NCI-H187 (cell line): ENCODE data around the gene DDOST.
"Not testable (repeated sequence)": the region's sequence is repeated elsewhere in the genome, so short reads cannot be mapped to it uniquely, and the experiment has no call there.

Source experiments
- DNase-seq, 2 experiments: peaks; one replicate each; lab custom pipeline; 2025; lab: John Stamatoyannopoulos, UW

The DDOST gene

DNA sequence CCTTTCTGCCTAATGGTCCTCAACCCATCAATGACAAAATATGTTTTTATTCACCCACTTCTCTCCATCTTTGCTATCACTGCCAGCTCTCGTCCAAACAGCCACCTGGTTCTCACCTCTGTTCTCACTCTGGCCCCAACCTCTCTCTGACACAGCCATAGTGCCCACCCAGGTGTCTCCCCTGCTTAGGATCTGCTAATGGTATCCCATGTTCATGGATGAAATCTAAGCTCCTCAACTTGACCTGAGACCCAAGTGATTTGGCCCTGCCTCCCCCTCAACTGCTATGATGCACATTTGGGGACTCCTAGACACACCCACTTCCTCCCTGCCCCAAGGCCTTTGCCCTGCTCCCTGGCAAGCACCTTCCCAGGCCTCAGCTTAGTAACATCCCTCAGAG lies 30.7 kb upstream of the DDOST start:
- no peak for DNase-seq

DNA sequence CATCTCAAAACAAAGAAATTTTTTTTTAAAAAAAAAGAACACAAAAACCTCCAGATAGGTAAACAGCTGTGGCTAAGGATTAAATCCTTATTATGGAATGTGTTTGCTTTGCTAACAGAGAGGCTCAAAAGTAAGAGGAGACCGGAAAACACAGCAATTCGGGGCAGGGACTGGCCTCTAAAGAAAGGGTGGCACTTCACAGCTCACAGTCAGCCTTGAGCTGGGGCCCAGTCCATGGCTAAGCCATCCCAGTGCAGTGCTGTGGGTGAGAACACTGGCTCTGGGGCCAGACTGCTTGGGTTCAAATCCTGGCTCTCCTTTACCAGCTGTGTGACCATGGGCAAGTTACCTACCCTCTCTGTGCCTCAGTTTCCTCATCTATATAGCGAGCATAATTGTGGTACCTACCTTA lies 28.5 kb upstream of the DDOST start:
- no peak for DNase-seq

- no peak for DNase-seq
Measured at GRCh38 chr1:20686883-20687725, 25.9 kb upstream of the DDOST start.

GRCh38 chr1:20685741-20686140 lies 24.6 kb upstream of the DDOST start:
- no peak for DNase-seq

DNA sequence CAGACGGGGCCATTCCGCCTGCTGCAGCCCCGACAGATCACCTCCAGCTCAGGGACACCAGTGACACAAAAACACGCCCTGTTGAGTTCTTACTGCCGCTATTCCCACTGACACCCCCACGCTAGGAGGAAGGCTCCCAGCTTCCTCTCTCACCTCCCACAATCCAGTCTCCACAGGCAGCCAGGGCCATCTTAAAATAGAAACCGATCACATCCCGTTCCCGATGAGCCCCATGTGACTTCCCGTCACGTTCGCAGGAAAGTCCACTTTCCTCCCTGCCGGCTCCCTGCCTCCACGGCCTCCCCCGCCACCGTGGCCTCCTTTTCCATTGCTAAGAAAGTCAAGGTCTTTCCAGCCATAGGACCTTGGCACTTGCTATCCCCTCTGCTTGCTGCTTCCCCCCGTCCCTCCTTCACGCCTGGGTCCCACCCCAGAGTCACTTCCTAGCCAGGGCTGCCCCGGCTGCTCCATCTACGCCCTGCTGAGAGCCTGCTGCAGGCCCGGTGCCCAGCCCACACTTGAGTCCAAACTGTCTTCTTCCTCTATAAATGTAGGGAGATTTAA lies 24.0 kb upstream of the DDOST start:
- no peak for DNase-seq

DNA sequence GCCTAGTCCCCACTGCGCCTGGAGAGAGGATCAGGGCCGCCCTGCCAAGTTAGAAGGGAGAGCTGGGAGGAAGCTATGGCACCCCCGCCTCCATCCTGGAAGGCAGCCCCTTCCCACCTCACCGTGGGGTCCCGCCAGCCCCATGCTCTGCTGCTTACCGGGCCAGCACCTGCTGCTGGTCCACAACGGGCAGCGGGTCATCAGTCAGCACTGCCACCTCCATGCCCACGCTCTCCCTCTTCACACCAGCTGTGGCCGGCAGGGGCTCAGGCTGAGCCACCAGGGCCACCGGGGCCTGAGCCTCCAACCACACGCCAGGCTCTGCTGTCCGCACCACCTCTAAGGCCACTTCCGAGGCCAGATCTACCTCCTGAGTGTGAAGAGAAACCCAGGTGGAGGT lies 23.5 kb upstream of the DDOST start:
- no peak for DNase-seq

- no peak for DNase-seq
Measured at GRCh38 chr1:20684050-20684620, 23.0 kb upstream of the DDOST start.

DNA sequence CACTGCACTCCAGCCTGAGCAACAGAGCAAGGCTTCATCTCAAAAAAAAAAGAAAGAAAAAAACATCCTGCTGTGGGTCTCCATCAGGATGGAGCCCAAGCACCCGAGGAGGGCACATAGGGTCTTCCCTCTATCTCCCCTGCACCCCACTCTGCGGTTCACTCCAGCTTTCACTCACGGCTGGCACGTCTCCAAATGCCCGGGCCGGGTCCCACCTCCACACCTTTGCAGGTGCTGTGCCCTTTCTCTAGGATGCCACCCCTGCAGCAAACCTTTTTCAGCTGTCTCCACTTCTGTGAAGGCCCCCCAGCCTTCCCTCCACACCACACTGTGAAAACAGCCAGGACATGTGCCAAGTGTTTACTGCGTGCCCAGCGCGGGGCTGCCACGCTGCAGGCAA lies 22.4 kb upstream of the DDOST start:
- DNase-seq = no peak

DNA sequence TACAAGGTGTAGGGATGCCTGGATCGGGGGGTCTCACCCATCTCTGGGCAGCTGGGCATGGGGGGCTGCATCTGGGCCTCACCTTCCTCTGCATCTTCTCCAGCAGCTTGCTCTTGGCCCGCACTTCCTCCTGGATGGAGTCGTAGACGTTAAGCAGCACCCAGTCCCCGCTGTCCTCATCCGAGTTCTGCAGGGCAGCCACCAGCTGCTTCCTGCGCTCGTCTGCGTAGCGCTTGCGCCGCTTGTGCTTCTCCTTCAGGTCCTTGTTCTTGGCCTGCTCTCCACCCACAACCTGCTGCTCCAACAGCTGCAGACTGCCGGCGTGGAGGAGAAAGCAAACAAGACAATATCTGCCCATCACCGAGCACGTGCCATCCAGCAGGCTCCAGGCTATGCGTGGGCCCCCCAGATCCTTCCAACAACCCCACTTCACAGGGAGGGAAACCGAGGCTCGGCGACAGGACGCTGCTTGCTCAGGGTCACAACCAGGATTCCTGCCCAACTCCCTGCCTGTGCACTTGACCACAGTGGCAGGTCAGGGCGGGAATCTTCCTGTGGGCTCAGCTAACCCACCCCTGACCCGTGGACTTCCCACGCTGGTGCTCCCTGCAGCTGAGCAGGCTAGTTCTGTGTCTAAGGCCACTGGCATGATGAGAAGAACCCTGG lies 21.5 kb upstream of the DDOST start:
- no peak for DNase-seq

DNA sequence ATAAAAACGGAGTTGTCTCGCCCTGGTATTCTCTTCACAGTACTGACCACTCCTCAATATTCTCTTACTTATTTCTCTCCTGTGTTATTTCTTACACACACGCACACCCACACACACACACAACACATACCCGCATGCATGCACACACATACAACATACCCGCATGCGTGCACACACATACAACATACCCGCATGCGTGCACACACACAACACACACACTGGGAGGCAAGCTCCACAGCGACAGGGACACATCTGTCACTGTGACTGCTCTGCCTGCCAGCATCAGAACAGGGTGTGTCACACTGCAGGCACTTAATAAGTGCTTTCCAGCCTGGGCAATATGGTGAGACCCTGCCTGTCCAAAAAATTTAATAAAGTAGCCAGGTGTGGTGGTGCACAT lies 20.8 kb upstream of the DDOST start:
- DNase-seq = no peak

GRCh38 chr1:20680269-20680668 lies 19.1 kb upstream of the DDOST start:
- no peak for DNase-seq

- no peak for DNase-seq
Measured at GRCh38 chr1:20678599-20678998, 17.4 kb upstream of the DDOST start.

DNA sequence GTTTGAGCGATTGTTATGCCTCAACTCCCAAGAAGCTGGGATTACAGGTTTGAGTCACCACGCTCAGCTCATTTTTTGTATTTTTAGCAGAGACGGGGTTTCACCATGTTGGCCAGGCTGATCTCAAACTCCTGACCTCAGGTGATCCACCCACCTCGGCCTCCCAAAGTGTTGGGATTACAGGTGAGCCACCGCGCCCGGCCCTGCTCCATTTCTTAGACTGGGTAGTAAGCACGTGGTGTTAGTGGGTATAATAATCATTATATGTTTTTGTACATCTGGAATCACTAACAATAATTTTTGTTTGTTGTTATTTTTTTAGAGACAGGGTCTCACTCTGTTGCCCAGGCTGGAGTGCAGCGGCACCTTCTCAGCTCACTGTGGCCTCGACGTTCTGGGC lies 12.5 kb upstream of the DDOST start:
- not testable (repeated sequence) for DNase-seq

DNA sequence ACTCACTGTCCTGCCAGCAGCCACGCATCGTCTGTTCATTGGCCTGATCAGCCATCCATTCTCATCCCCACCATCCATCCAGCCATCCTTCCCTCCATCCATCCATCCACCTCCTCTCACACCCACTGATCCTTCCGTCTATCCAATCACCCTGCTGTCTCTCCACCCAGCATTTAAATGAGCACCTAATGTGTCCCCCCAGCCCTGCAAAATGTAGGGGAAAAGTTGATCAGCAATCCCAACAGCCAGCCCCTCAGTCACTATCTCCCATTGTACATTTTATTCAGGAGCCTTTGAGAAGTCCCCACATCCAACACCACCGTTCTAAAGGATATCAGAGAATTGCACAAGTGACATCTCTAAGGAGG lies 11.1 kb upstream of the DDOST start:
- DNase-seq = no peak

DNA sequence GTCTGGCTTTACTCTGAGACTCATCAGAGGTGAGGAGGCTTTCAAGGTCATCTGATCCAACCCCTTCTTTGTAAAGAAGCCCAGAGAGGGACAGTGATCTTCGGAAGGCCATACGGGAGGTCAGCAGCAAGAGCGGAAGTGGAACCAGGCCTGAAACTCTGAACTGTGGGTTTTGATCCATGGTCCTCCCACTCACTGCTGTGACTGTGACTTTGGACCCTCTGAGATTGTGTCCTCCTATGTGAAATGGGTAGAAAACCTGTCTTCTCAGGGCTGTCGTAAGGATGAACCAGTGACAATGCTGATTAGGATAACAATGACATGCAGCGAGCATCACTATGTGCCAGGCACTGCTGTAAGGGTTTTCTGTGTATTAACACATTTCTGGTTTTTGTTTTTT lies 9.8 kb upstream of the DDOST start:
- no peak for DNase-seq

GRCh38 chr1:20668581-20668980 lies 7.4 kb upstream of the DDOST start:
- no peak for DNase-seq

DNA sequence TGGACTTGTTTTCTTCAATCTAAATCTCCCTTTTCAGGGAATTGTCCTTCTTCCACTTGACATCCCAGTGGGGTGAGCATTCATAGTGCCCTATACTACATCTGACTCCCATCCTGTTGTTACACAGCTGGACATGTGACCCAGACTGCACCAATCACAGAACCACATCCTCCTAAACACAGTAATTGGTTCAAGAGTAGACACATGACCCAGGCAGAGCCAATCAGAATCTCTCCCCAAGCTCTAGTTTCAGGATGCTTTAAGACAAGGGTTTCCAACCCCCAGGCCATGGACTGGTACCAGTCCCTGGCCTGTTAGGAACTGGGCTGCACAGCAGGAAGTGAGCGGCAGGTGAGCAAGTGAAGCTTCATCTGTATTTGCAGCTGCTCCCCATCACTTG lies 5.6 kb upstream of the DDOST start:
- no peak for DNase-seq

- DNase-seq = no peak
Measured at GRCh38 chr1:20666146-20666545, 5.0 kb upstream of the DDOST start.

- no peak for DNase-seq
Measured at GRCh38 chr1:20665726-20666125, 4.6 kb upstream of the DDOST start.

DNA sequence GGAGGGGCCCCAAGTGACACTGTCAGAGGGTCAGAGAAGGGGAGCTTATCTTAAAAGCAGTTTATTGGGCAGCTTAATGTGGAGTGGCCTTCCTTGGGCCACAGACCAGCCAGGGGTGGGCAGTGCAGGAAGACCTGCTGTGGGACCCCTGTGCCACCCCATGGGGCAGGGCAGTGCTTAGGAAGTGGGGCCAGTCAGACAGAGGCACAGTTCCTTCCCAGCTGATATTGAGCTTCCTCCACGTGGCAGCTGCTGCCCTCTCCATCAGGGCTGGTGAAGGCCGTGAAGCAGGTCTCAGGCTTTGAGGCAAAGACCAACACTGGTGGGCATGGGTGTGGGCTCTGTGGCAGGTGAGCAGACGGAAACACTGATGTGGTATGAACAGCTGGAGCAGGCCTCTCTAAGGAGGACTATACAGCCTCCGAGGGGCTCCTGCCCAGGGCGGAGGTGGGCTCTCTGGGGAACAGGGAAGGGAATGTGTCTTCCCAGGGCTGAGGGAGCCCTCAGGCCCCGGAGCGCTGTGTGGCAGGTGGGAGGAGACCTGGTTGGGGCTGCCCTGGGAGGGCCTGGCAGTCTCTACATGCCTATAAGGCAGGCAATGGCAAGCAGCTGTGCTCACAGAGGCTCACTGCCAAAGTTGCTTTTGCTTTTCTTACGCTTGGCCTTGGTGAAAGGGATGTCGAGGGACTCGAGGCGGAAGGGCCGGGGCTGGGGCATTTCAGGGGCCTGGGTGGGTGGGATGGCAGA lies 3.0 kb upstream of the DDOST start:
- DNase-seq = no peak

GRCh38 chr1:20663365-20663764 lies 2.2 kb upstream of the DDOST start:
- no peak for DNase-seq

- DNase-seq = no peak
Measured at GRCh38 chr1:20662110-20662475, 924 bp upstream of the DDOST start.

GRCh38 chr1:20660847-20661206 lies 342 bp downstream of the DDOST start:
- DNase-seq = no peak
